ENCODE results near the gene TMC1. TPM values are rescaled to one million over a fixed set of nuclear protein-coding genes. Genes with fewer than 3 reads are reported as not detected.

The TMC1 gene
- total and polyA plus RNA-seq, 2 of the 13 experiments (the other 11 are each of a cell fraction or from before 2014, with no cell fraction given), result 0.02 to 0.03 TPM

- H3K9me3 ChIP-seq (ENCODE audit: low read length), result no peaks in the 10 kb centered on the region
- no peak overlapping the region for H3K9ac ChIP-seq (ENCODE audit: insufficient read depth, low read depth, low read length)
- TF ChIP-seq MNT (IDR thresholded peaks at IDR 0.05) (peak; percentile 69), NFKBIZ (CRISPR knock-in tag; IDR thresholded peaks at IDR 0.05) (no peak)
- ATAC-seq (no peak), FAIRE-seq (no peak), DNase-seq (ENCODE audit: low spot score) (no peak)
- no peak overlapping the region for H3K27ac ChIP-seq (ENCODE audit: extremely low read length, insufficient read depth, low read length)
- CTCF ChIA-PET (ENCODE audit: low intra/inter-chr PET ratio, low total read pairs), result no interaction called here
- in situ Hi-C loops (cut with HindIII; ENCODE audit: extremely low pct_ligation_motif_present, low pct_unique_long_range_greater_than_20kb) (loop anchor here (25.0 kb wide), 1 partner anchor 776 kb away; no protein-coding TSS in a partner anchor), intact Hi-C loops (cut with micrococcal nuclease; ENCODE audit: unreplicated experiment) (no loop called here)
- H3K79me2 ChIP-seq (ENCODE audit: insufficient read depth, low read length), result no peaks in the 10 kb centered on the region
- no peak overlapping the region for H2AFZ ChIP-seq (ENCODE audit: low read length)
- POLR2A ChIA-PET, result no interaction called here
- BruUV-seq (replicated peaks), result no TSS peak
- no peaks in the 10 kb centered on the region for H3K36me3 ChIP-seq (replicated peaks in 1 of 2; ENCODE audit: control insufficient read depth in 1 of 2, insufficient read depth in 2 of 2, low read length in 2 of 2)
- H3K27me3 ChIP-seq (ENCODE audit: control insufficient read depth in 1 of 2, insufficient read depth in 2 of 2, low read length in 2 of 2), result peaks cover 0 to 6% of the 10 kb centered on the region in 2 experiments; a peak in 1 of 5 replicates
- no peaks in the 10 kb centered on the region for H4K20me1 ChIP-seq (ENCODE audit: insufficient read depth, low read length)
- no peak overlapping the region for H3K4me2 ChIP-seq (ENCODE audit: low read depth, low read length)
- peaks cover 13% of the 10 kb centered on the region; the same call in 1 of the 2 replicates for H3K4me1 ChIP-seq (ENCODE audit: insufficient read depth, low read length)
- H3K4me3 ChIP-seq (replicated peaks in 1 of 3; ENCODE audit: insufficient read depth in 1 of 3, low read depth in 2 of 3, low read length in 3 of 3), result no peak overlapping the region
Observed at GRCh38 chr9:72813544-72813943, 292.1 kb downstream of the TMC1 start.

GRCh38 chr9:72814083-72814597 is 292.7 kb downstream of the TMC1 start:
- Histone ChIP-seq H3K79me2 (ENCODE audit: insufficient read depth, low read length) (no peaks in the 10 kb centered on the region), H3K4me2 (ENCODE audit: low read depth, low read length) (no peak overlapping the region), H2AFZ (ENCODE audit: low read length) (no peak overlapping the region), H3K4me1 (ENCODE audit: insufficient read depth, low read length) (peaks cover 9% of the 10 kb centered on the region; the same call in 1 of the 2 replicates), H3K9ac (ENCODE audit: insufficient read depth, low read depth, low read length) (no peak overlapping the region), H3K4me3 (replicated peaks in 1 of 3; ENCODE audit: insufficient read depth in 1 of 3, low read depth in 2 of 3, low read length in 3 of 3) (no peak overlapping the region), H3K9me3 (ENCODE audit: low read length) (no peaks in the 10 kb centered on the region), H3K27ac (ENCODE audit: extremely low read length, insufficient read depth, low read length) (no peak overlapping the region), H4K20me1 (ENCODE audit: insufficient read depth, low read length) (no peaks in the 10 kb centered on the region), H3K36me3 (replicated peaks in 1 of 2; ENCODE audit: control insufficient read depth in 1 of 2, insufficient read depth in 2 of 2, low read length in 2 of 2) (no peaks in the 10 kb centered on the region), H3K27me3 (ENCODE audit: control insufficient read depth in 1 of 2, insufficient read depth in 2 of 2, low read length in 2 of 2) (peaks cover 0 to 6% of the 10 kb centered on the region in 2 experiments; a peak in 1 of 5 replicates)
- no TSS peak for BruUV-seq (replicated peaks)
- POLR2A ChIA-PET, result no interaction called here
- intact Hi-C loops (cut with micrococcal nuclease; ENCODE audit: unreplicated experiment), result no loop called here
- DNase-seq (ENCODE audit: low spot score), result no peak
- ATAC-seq, result no peak
- CTCF ChIA-PET (ENCODE audit: low intra/inter-chr PET ratio, low total read pairs), result no interaction called here
- 20% methylated on average over 7 of the region's 7 CpGs for WGBS (ENCODE audit: low lambda C conversion rate)
- in situ Hi-C loops (cut with HindIII; ENCODE audit: extremely low pct_ligation_motif_present, low pct_unique_long_range_greater_than_20kb), result loop anchor here (25.0 kb wide), 1 partner anchor 777 kb away; no protein-coding TSS in a partner anchor
- no peak for FAIRE-seq
- no peak for TF ChIP-seq CHD4 (IDR thresholded peaks at IDR 0.05; ENCODE audit: borderline replicate concordance, low read length)
- TF ChIP-seq MTF2 (CRISPR knock-in tag; IDR thresholded peaks at IDR 0.05; ENCODE audit: borderline replicate concordance), result no peak
- TF ChIP-seq NFATC3 (CRISPR knock-in tag; IDR thresholded peaks at IDR 0.05), result no peak
- TF ChIP-seq ZNF547 (CRISPR knock-in tag; IDR thresholded peaks at IDR 0.05), result no peak
- TF ChIP-seq ZNF569 (CRISPR knock-in tag; IDR thresholded peaks at IDR 0.05; ENCODE audit: borderline replicate concordance), result no peak
- no peak for TF ChIP-seq ZNF326 (CRISPR knock-in tag; IDR thresholded peaks at IDR 0.05; ENCODE audit: borderline replicate concordance)
- TF ChIP-seq ZNF484 (CRISPR knock-in tag; IDR thresholded peaks at IDR 0.05; ENCODE audit: borderline replicate concordance, low read depth), result no peak
- no peak for TF ChIP-seq ESRRA (CRISPR knock-in tag; IDR thresholded peaks at IDR 0.05; ENCODE audit: low read depth)
- no peak for TF ChIP-seq ZNF775 (CRISPR knock-in tag; IDR thresholded peaks at IDR 0.05; ENCODE audit: borderline replicate concordance)
- TF ChIP-seq RXRA (CRISPR knock-in tag; IDR thresholded peaks at IDR 0.05), result no peak
- TF ChIP-seq CREM (IDR thresholded peaks at IDR 0.05), result no peak
- TF ChIP-seq CREM (CRISPR knock-in tag; IDR thresholded peaks at IDR 0.05), result no peak
- TF ChIP-seq NFKBIZ (CRISPR knock-in tag; IDR thresholded peaks at IDR 0.05), result no peak

All from HepG2 (cell line).